K562 (cell line): ENCODE results near the gene LAPTM5. TPM values are rescaled to one million over a fixed set of nuclear protein-coding genes. Genes with fewer than 3 reads are reported as not detected.
A peak's percentile ranks its signal among the peaks of the same experiment; 100 is the strongest.

Source experiments
- E2F3 ChIP-seq: fragments of 250-450 bp; sonication (Bioruptor Pico); IDR thresholded peaks from 2 replicates; pipeline ENCODE4 v1.4.0; 2020; ENCODE audit warnings: mild to moderate bottlenecking
- ESRRA ChIP-seq: fragments of 450-650 bp; IDR thresholded peaks from 2 replicates; pipeline ENCODE4 v1.6.1; 2014; ENCODE audit warnings: low read depth, mild to moderate bottlenecking, moderate library complexity, borderline replicate concordance
- GATAD2A ChIP-seq: fragments of 450-650 bp; IDR thresholded peaks from 2 replicates; pipeline ENCODE4 v1.6.1; 2017
- L3MBTL2 ChIP-seq: fragments of 450-650 bp; IDR thresholded peaks from 2 replicates; pipeline ENCODE4 v1.6.1; 2016; ENCODE audit warnings: mild to moderate bottlenecking, moderate library complexity
- MTA1 ChIP-seq: fragments of 450-650 bp; IDR thresholded peaks from 2 replicates; pipeline ENCODE4 v1.6.1; 2017; ENCODE audit warnings: borderline replicate concordance
- POLR2AphosphoS5 ChIP-seq: IDR thresholded peaks from 2 replicates; pipeline ENCODE4 v1.6.1; 2011; ENCODE audit warnings: mild to moderate bottlenecking, low read depth, low read length, moderate library complexity; ENCODE audit not compliant: control insufficient read depth, insufficient read depth
- TEAD2 ChIP-seq: fragments of 450-650 bp; IDR thresholded peaks from 2 replicates; pipeline ENCODE4 v1.6.1; 2016; ENCODE audit warnings: missing genetic modification characterization, control low read depth, missing compliant biosample characterization
- polyA plus RNA-seq, 8 experiments: library from polyadenylated mRNA; depleted of rRNA in 4 of 8; stranded (reverse) in 5 of 8; unstranded in 3 of 8; fragments of >200 nt; fragmentation: Nextera tagmentation in 2 of 8; fragmentation: Illumina TruSeq in 1 of 8; extraction: Ambion mirVana in 2 of 8; extraction: Trizol in 1 of 8; gene quantifications; 2 replicates each; pipeline versions ENCODE4 v1.2.1 to v1.2.3, GENCODE V29; 2011 to 2014; ENCODE audit warnings: inconsistent platforms in 1 of 8, missing spikeins in 1 of 8
- total RNA-seq, 7 experiments: library from RNA; depleted of rRNA in 6 of 7; stranded (reverse); fragments of >200 nt in 6 of 7; fragmentation: Illumina TruSeq in 2 of 7; extraction: Trizol in 2 of 7; gene quantifications; 2 replicates each; pipeline versions ENCODE4 v1.2.1 to v1.2.3, GENCODE V29; 2011 to 2021; ENCODE audit warnings: low replicate concordance in 1 of 7
- TF ChIP-seq, protein P1 (sequence below): fragments of 450-650 bp; formaldehyde crosslinking; IDR thresholded peaks from 2 replicates; pipeline ENCODE4 v1.4.0; 2020; ENCODE audit warnings: mild to moderate bottlenecking, moderate library complexity
- TF ChIP-seq, protein P2 (sequence below): fragments of 250-450 bp; sonication (Bioruptor Pico); IDR thresholded peaks from 2 replicates; pipeline ENCODE4 v1.4.0; 2020; ENCODE audit warnings: mild to moderate bottlenecking
- TF ChIP-seq, protein P3 (sequence below), 3 experiments: fragments of 200-800 bp in 1 of 3; sonication (Bioruptor generic) in 1 of 3; sonication (generic) in 1 of 3; formaldehyde crosslinking in 1 of 3; IDR thresholded peaks; 2 replicates each; pipeline versions ENCODE4 v1.6.1 to v1.8.0; 2016 to 2022; ENCODE audit warnings: mild to moderate bottlenecking in 2 of 3, missing compliant biosample characterization in 2 of 3, missing genetic modification characterization in 2 of 3, missing genetic modification reagents in 1 of 3
- TF ChIP-seq, protein P4 (sequence below): fragments of 250-450 bp; sonication (Bioruptor Pico); IDR thresholded peaks from 2 replicates; pipeline ENCODE4 v1.4.0; 2020; ENCODE audit warnings: mild to moderate bottlenecking, moderate library complexity
- TF ChIP-seq, protein P5 (sequence below): fragments of 450-650 bp; formaldehyde crosslinking; IDR thresholded peaks from 2 replicates; pipeline ENCODE4 v1.4.0; 2022; ENCODE audit warnings: missing genetic modification characterization
- TF ChIP-seq, protein P6 (sequence below): fragments of 250-450 bp; sonication (Bioruptor Pico); IDR thresholded peaks from 2 replicates; pipeline ENCODE4 v1.4.0; 2020; ENCODE audit warnings: borderline replicate concordance
- TF ChIP-seq, protein P7 (sequence below): fragments of 450-650 bp; formaldehyde crosslinking; IDR thresholded peaks from 2 replicates; pipeline ENCODE4 v1.4.0; 2022; ENCODE audit warnings: missing genetic modification characterization

LAPTM5 gene
- total and polyA plus RNA-seq, 9 of the 15 experiments (the other 6 are each of a cell fraction or from before 2014, with no cell fraction given): 2.4 to 47.3 (median 20.3) TPM

DNA sequence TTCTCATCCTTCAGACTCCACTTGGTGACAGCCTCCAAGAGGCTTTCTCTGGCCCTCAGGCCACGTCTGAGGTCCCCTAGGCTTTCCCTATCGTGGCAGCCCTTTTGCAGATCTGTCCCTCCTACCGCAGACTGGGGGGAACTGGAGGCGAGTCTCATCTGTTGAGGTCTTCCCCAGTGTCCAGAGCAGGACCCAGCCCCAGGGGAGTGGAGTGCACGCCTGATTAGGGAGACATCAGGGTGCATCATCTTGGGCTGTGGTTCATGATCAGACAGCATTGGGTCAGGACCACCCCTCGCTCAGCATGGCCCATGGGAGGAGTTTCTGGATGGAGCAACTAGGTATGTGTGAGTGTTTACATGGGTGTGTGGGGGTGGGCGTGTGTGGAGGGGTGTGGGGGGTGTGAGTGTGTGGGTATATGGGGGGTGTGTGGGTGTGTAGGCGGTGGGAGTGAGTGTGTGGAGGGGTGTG is 25.7 kb downstream of the LAPTM5 start (continued):
- TF ChIP-seq, protein P1, sequence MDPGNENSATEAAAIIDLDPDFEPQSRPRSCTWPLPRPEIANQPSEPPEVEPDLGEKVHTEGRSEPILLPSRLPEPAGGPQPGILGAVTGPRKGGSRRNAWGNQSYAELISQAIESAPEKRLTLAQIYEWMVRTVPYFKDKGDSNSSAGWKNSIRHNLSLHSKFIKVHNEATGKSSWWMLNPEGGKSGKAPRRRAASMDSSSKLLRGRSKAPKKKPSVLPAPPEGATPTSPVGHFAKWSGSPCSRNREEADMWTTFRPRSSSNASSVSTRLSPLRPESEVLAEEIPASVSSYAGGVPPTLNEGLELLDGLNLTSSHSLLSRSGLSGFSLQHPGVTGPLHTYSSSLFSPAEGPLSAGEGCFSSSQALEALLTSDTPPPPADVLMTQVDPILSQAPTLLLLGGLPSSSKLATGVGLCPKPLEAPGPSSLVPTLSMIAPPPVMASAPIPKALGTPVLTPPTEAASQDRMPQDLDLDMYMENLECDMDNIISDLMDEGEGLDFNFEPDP: 0 out of 2 replicates have a peak, but pooled peaks have one; percentile 18
- peak; percentile 87 for TF ChIP-seq GATAD2A
- TF ChIP-seq, protein P2, sequence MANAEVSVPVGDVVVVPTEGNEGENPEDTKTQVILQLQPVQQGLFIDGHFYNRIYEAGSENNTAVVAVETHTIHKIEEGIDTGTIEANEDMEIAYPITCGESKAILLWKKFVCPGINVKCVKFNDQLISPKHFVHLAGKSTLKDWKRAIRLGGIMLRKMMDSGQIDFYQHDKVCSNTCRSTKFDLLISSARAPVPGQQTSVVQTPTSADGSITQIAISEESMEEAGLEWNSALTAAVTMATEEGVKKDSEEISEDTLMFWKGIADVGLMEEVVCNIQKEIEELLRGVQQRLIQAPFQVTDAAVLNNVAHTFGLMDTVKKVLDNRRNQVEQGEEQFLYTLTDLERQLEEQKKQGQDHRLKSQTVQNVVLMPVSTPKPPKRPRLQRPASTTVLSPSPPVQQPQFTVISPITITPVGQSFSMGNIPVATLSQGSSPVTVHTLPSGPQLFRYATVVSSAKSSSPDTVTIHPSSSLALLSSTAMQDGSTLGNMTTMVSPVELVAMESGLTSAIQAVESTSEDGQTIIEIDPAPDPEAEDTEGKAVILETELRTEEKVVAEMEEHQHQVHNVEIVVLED (CRISPR knock-in tag): 0 out of 2 replicates have a peak, but pooled peaks have one; percentile 22
- TF ChIP-seq, protein P3, sequence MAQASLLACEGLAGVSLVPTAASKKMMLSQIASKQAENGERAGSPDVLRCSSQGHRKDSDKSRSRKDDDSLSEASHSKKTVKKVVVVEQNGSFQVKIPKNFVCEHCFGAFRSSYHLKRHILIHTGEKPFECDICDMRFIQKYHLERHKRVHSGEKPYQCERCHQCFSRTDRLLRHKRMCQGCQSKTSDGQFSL (CRISPR knock-in tag; IDR thresholded peaks at IDR 0.05): peak; percentile 69; the same call in 1 of the 2 replicates
- TF ChIP-seq, protein P3 (tag; IDR thresholded peaks at IDR 0.05): no peak
- TF ChIP-seq, protein P4, sequence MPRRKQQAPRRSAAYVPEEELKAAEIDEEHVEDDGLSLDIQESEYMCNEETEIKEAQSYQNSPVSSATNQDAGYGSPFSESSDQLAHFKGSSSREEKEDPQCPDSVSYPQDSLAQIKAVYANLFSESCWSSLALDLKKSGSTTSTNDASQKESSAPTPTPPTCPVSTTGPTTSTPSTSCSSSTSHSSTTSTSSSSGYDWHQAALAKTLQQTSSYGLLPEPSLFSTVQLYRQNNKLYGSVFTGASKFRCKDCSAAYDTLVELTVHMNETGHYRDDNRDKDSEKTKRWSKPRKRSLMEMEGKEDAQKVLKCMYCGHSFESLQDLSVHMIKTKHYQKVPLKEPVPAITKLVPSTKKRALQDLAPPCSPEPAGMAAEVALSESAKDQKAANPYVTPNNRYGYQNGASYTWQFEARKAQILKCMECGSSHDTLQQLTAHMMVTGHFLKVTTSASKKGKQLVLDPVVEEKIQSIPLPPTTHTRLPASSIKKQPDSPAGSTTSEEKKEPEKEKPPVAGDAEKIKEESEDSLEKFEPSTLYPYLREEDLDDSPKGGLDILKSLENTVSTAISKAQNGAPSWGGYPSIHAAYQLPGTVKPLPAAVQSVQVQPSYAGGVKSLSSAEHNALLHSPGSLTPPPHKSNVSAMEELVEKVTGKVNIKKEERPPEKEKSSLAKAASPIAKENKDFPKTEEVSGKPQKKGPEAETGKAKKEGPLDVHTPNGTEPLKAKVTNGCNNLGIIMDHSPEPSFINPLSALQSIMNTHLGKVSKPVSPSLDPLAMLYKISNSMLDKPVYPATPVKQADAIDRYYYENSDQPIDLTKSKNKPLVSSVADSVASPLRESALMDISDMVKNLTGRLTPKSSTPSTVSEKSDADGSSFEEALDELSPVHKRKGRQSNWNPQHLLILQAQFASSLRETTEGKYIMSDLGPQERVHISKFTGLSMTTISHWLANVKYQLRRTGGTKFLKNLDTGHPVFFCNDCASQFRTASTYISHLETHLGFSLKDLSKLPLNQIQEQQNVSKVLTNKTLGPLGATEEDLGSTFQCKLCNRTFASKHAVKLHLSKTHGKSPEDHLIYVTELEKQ (CRISPR knock-in tag): no peak
- TF ChIP-seq POLR2AphosphoS5: 0 out of 2 replicates have a peak, but pooled peaks have one; percentile 31
- TF ChIP-seq TEAD2 (tag): no peak
- TF ChIP-seq, protein P5, sequence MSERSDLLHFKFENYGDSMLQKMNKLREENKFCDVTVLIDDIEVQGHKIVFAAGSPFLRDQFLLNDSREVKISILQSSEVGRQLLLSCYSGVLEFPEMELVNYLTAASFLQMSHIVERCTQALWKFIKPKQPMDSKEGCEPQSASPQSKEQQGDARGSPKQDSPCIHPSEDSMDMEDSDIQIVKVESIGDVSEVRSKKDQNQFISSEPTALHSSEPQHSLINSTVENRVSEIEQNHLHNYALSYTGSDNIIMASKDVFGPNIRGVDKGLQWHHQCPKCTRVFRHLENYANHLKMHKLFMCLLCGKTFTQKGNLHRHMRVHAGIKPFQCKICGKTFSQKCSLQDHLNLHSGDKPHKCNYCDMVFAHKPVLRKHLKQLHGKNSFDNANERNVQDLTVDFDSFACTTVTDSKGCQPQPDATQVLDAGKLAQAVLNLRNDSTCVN (CRISPR knock-in tag): no peak
- TF ChIP-seq MTA1: peak; percentile 16; the same call in 1 of the 2 replicates
- TF ChIP-seq E2F3: 0 out of 2 replicates have a peak, but pooled peaks have one; percentile 52
- TF ChIP-seq L3MBTL2: 0 out of 2 replicates have a peak, but pooled peaks have one; percentile 27
- TF ChIP-seq, protein P6, sequence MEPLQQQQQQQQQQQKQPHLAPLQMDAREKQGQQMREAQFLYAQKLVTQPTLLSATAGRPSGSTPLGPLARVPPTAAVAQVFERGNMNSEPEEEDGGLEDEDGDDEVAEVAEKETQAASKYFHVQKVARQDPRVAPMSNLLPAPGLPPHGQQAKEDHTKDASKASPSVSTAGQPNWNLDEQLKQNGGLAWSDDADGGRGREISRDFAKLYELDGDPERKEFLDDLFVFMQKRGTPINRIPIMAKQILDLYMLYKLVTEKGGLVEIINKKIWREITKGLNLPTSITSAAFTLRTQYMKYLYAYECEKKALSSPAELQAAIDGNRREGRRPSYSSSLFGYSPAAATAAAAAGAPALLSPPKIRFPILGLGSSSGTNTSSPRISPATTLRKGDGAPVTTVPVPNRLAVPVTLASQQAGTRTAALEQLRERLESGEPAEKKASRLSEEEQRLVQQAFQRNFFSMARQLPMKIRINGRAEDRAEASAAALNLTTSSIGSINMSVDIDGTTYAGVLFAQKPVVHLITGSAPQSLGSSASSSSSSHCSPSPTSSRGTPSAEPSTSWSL (CRISPR knock-in tag): peak; percentile 86
- TF ChIP-seq, protein P7, sequence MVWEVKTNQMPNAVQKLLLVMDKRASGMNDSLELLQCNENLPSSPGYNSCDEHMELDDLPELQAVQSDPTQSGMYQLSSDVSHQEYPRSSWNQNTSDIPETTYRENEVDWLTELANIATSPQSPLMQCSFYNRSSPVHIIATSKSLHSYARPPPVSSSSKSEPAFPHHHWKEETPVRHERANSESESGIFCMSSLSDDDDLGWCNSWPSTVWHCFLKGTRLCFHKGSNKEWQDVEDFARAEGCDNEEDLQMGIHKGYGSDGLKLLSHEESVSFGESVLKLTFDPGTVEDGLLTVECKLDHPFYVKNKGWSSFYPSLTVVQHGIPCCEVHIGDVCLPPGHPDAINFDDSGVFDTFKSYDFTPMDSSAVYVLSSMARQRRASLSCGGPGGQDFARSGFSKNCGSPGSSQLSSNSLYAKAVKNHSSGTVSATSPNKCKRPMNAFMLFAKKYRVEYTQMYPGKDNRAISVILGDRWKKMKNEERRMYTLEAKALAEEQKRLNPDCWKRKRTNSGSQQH: peak; percentile 70; the same call in 1 of the 2 replicates
- TF ChIP-seq ESRRA: peak; percentile 40; the same call in 1 of the 2 replicates
